Activated CD4-positive, alpha-beta memory T cell treated with anti-CD3 and anti-CD28 coated beads, Interleukin-2, amount 10 ng/mL, durations not matched to agents 7 days and 5 days (primary cell): Measurements from ENCODE around the gene TMEM30B. TPM values are rescaled to one million over a fixed set of nuclear protein-coding genes. Genes with fewer than 3 reads are reported as not detected.
"Not testable (repeated sequence)": the region's sequence is repeated elsewhere in the genome, so short reads cannot be mapped to it uniquely, and the experiment has no call there.

Experiments
- CTCF ChIA-PET: fragments of 350-600 bp; sonication (Branson Sonifier 250); formaldehyde crosslinking; loops from one replicate; lab custom pipeline; 2021; ENCODE audit warnings: antibody characterized with exemption, inconsistent platforms; lab: Charles Lee
- POLR2A ChIA-PET: fragments of 350-600 bp; sonication (Branson Sonifier 250); formaldehyde crosslinking; loops from one replicate; lab custom pipeline; 2021; ENCODE audit warnings: antibody characterized with exemption; lab: Charles Lee
- DNase-seq: peaks from one replicate; pipeline ENCODE4 v3.0.0-alpha.2; 2020
- H3K27ac Mint-ChIP-seq: one replicate; pipeline ENCODE4 v1.8.0; 2021; ENCODE audit warnings: mild to moderate bottlenecking, mixed read lengths
- H3K27me3 Mint-ChIP-seq: one replicate; pipeline ENCODE4 v1.8.0; 2021; ENCODE audit warnings: mixed read lengths
- H3K36me3 Mint-ChIP-seq: one replicate; pipeline ENCODE4 v1.8.0; 2021; ENCODE audit warnings: low read depth, mixed read lengths
- H3K4me1 Mint-ChIP-seq: one replicate; pipeline ENCODE4 v1.8.0; 2021; ENCODE audit warnings: mixed read lengths
- H3K4me3 Mint-ChIP-seq: one replicate; pipeline ENCODE4 v1.8.0; 2021; ENCODE audit warnings: mild to moderate bottlenecking, mixed read lengths
- H3K9me3 Mint-ChIP-seq: one replicate; pipeline ENCODE4 v1.8.0; 2021; ENCODE audit warnings: mixed read lengths
- total RNA-seq, 2 experiments: library from RNA; stranded (reverse); gene quantifications; one replicate each; pipeline ENCODE4 v1.2.3, GENCODE V29; 2021

Gene TMEM30B
- total RNA-seq, 2 experiments from 2014 or later = 0.48 to 0.60 TPM

DNA sequence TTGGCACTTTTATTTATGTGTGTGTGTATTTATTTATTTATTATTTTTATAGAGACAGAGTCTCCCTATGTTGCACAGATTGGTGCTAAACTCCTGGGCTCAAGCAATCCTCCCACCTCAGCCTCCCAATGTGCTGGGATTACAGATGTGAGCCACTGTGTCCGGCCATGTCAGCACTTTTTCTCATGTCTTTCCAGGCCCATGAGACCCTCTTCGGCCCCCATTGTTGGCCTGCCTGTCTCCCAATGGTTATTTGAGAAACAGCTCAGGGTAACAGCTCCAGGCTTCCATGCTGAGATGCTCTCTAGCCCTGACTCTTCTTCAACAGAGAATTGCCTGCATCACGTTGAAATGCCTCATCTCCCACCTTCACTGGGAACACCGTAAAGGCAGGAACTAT, 34.4 kb downstream of the TMEM30B start:
- Mint-ChIP-seq H3K36me3 (peaks cover 17% of the 10 kb centered on the region), H3K27ac (no peak overlapping the region), H3K9me3 (peaks cover 7% of the 10 kb centered on the region), H3K4me3 (no peak overlapping the region), H3K27me3 (no peaks in the 10 kb centered on the region), H3K4me1 (peaks cover 35% of the 10 kb centered on the region)
- ChIA-PET POLR2A (no interaction called here), CTCF (interaction anchor here (0.6 kb wide), 1 partner anchor 416 kb away, joined by 3 read pairs; no protein-coding TSS in a partner anchor)
- no peak for DNase-seq

DNA sequence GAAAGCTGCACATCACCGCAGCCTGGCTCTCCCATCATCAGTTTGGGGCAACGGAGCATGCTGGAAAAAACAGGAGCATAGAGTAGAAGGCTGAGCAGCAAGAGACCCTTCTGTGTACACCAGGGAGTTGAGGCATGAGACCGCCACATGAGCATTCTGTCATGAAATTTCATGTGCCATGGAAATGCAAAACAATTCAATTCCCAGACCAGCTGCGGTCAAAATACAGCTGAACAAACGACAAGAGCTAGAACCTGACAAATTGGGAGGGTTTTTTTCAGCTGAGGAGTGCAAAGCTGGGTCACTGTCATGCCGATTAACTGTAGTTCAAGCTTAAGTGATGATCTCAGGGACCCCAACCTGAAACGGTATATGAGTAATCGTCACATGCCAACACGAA, 37.1 kb downstream of the TMEM30B start:
- no peak for DNase-seq
- CTCF ChIA-PET = interaction anchor here (1.3 kb wide), 1 partner anchor 9 kb away, joined by 4 read pairs; no protein-coding TSS in a partner anchor
- H3K27me3 Mint-ChIP-seq = no peaks in the 10 kb centered on the region
- H3K9me3 Mint-ChIP-seq = peaks cover 22% of the 10 kb centered on the region
- H3K4me3 Mint-ChIP-seq = no peak overlapping the region
- peaks cover 34% of the 10 kb centered on the region for H3K4me1 Mint-ChIP-seq
- H3K36me3 Mint-ChIP-seq = peaks cover 35% of the 10 kb centered on the region
- no peak overlapping the region for H3K27ac Mint-ChIP-seq
- POLR2A ChIA-PET = no interaction called here

DNA sequence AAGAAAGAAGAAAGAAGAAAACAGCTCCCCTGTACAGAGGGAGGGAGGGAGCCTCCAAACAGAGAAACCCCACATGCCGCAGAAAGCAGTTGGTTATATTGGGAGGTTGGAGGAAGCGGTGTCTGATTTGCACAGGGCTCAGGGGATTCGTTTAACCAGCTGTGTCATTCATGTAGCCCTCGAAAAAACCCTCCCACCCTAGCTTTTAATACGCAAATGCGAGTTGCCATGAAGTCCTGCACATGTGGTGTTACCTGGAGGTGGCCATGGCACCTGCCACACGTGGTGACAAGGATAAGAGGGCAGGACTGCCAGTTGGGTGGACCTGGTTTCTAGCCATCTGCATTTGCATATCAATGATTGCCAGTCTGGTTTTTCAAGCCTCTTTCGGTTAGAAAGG, 40.9 kb downstream of the TMEM30B start:
- H3K9me3 Mint-ChIP-seq = peaks cover 19% of the 10 kb centered on the region
- H3K27ac Mint-ChIP-seq = no peak overlapping the region
- no peaks in the 10 kb centered on the region for H3K27me3 Mint-ChIP-seq
- ChIA-PET CTCF (interaction anchor here (1.0 kb wide), 1 partner anchor 12 kb away, joined by 3 read pairs; no protein-coding TSS in a partner anchor), POLR2A (no interaction called here)
- peaks cover 27% of the 10 kb centered on the region for H3K36me3 Mint-ChIP-seq
- H3K4me1 Mint-ChIP-seq = peaks cover 6% of the 10 kb centered on the region
- DNase-seq = no peak
- H3K4me3 Mint-ChIP-seq = no peak overlapping the region

DNA sequence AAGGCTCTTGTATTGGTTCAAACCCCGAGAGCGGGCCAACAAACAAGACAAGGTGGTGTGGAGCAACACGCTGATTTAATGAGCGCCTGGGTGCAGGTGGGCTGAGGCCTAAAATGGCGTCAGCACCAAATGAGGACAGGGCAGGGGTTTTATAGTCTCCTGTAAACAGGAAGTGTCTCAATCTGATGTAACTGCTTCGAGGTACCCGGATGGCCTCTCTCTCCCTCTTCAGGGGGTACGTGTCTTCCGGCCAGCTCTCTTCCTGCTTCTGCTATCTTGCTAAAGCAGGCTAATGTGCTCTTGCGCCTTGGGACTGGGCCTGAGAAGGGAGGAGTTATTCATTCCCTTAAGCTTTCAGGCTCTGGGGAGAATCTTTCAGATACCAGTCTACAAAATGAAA, 41.9 kb downstream of the TMEM30B start:
- Mint-ChIP-seq H3K9me3 (peaks cover 19% of the 10 kb centered on the region), H3K36me3 (peaks cover 22% of the 10 kb centered on the region)
- H3K27me3 Mint-ChIP-seq, DNase-seq, H3K4me1 Mint-ChIP-seq, H3K27ac Mint-ChIP-seq, H3K4me3 Mint-ChIP-seq, POLR2A ChIA-PET: not testable (repeated sequence)
- CTCF ChIA-PET = interaction anchor here (1.0 kb wide), 1 partner anchor 13 kb away, joined by 3 read pairs; no protein-coding TSS in a partner anchor

DNA sequence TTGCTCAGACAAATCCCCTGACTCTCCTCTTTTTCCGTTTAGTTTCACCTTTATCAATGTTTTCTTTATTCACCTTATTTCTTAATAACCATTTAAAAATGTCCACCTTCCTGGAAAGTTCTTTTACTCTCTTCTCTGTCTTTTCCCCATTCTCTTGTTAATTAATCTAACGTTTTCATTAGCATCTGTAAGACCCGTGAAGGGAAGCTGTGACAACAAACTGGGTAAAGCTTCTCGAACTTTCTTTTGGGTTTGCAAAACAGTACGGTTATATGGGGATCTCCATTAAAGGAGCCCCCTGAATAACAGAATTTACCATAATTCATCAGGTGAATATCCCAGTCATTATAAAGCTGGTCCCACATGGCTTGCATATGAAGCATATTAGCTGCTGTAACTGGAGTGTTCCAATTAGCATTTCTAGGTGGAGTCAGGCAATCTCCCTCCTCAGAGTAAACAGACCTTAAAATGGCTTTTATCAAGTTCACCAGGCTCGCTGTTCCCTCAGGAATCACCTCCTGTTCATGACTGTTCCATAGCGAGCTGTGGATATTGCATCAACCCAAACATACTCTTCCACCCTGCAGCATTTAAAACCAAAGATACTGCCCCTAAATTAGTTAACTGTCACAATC, 42.4 kb downstream of the TMEM30B start:
- CTCF ChIA-PET = no interaction called here

DNA sequence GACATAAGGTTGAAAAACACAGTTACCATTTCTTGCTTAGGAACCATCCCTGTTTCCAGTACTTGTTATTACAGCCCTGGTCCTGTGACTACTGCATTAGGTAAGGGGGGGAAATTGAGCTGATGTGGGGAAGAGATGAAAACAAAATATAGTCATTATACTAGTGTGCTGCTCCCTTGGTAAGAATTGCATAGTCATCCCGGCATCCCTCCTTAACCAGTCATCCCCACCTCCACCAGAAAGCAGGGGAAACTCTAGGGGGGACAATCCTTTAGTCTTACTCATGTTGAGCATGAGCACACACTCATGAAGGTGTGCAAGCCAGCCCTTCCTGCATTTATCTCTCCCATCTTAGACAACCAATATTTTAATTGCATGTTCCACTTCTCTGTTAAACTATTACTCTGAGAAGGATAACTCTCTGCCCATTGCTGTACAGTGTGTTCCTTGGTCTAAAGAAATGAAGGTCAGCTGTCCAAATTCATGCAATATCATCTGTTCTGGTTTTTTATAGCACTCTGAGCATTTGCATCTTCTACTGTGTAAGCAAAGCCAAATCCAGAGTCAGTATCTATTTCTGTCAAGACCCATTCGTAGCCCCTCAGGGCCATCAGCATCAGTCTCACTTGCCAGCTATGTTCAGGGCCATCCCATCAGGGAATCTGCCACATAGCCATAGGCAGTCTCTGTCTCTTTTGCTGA, 46.8 kb downstream of the TMEM30B start:
- Mint-ChIP-seq H3K4me1 (peaks cover 8% of the 10 kb centered on the region), H3K9me3 (no peaks in the 10 kb centered on the region), H3K27ac (no peak overlapping the region), H3K4me3 (no peak overlapping the region), H3K36me3 (peaks cover 4% of the 10 kb centered on the region), H3K27me3 (peaks cover 7% of the 10 kb centered on the region)
- DNase-seq = no peak
- POLR2A ChIA-PET = no interaction called here
- CTCF ChIA-PET = no interaction called here

More for the DNA sequence above, 42.4 kb downstream of the TMEM30B start:
- Mint-ChIP-seq H3K9me3 (peaks cover 19% of the 10 kb centered on the region), H3K36me3 (peaks cover 21% of the 10 kb centered on the region), H3K27ac (no peak overlapping the region), H3K27me3 (peaks cover 3% of the 10 kb centered on the region), H3K4me3 (no peak overlapping the region), H3K4me1 (peaks cover 6% of the 10 kb centered on the region)
- no peak for DNase-seq
- POLR2A ChIA-PET = no interaction called here

DNA sequence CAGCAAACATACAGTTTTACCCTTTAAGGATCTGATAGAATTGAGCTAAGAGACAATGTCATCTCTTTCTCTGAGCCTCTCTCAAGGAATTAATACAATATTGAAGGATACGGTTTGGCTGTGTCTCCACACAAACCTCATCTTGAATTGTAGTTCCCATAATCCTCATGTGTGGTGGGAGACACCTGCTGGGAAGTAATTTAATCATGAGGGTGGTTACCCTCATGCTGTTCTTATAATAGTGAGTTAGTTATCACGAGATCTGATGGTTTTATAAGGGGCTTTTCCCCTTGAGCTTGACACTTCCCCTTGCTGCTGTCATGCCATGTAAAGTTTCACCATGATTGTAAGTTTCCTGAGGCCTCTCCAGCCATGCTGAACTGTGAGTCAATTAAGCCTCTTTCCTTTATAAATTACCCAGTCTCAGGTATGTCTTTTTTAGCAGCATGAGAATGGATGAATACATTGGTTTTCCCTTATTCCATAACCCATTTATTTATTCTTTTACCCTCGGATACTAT, 47.6 kb downstream of the TMEM30B start:
- CTCF ChIA-PET = no interaction called here

DNA sequence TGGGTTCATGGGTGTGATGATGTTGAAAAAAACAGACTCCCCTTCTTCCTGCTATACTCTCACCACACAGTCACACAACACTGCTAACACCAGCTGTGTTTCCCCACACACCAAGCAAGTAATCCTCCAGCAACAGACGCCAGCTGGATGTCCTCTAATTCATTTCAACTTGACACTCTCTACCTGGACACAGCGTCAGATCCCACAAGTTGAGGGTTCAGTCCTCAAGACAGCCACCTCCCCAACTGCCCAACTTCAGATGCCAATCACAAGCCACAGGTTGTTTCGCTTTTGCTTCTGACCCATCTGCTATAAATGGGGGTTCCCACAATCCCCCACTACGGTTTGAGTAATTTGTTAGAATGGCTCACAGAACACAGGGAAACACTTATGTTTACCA, 49.3 kb downstream of the TMEM30B start:
- Mint-ChIP-seq H3K4me3 (no peak overlapping the region), H3K4me1 (peaks cover 6% of the 10 kb centered on the region), H3K27me3 (peaks cover 11% of the 10 kb centered on the region), H3K36me3 (peaks cover under 1% of the 10 kb centered on the region), H3K9me3 (no peaks in the 10 kb centered on the region), H3K27ac (no peak overlapping the region)
- CTCF ChIA-PET = no interaction called here
- DNase-seq = no peak
- POLR2A ChIA-PET = no interaction called here

More for the DNA sequence above, 47.6 kb downstream of the TMEM30B start:
- Mint-ChIP-seq H3K27ac (no peak overlapping the region), H3K9me3 (no peaks in the 10 kb centered on the region), H3K36me3 (no peaks in the 10 kb centered on the region), H3K4me1 (peaks cover 6% of the 10 kb centered on the region), H3K27me3 (peaks cover 8% of the 10 kb centered on the region), H3K4me3 (no peak overlapping the region)
- DNase-seq = no peak
- POLR2A ChIA-PET = no interaction called here

DNA sequence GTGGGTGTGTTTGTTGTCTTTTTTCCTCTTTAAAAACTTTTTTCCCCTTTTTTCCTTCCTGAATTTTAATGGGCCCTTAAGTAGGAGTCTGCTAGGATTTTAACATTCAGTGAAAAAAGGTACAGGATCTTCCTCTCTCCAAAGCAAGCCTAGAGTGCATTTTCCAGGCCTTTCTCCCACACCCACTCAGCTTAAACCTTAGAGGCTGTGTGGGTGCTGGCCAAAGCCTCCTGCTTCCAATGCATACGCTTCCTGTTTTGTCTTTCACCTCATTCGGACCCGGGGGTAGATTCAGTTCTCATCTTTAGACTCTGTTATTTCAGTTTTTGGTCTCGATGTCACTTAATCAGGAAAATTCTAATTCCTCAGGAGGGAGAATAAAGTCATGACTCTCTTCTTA, 51.2 kb downstream of the TMEM30B start:
- no peak overlapping the region for H3K27ac Mint-ChIP-seq
- POLR2A ChIA-PET = no interaction called here
- peaks cover 11% of the 10 kb centered on the region for H3K27me3 Mint-ChIP-seq
- H3K4me1 Mint-ChIP-seq = peaks cover 18% of the 10 kb centered on the region
- no peak for DNase-seq
- H3K4me3 Mint-ChIP-seq = no peak overlapping the region
- no peaks in the 10 kb centered on the region for H3K9me3 Mint-ChIP-seq
- H3K36me3 Mint-ChIP-seq = peaks cover 3% of the 10 kb centered on the region
- CTCF ChIA-PET = interaction anchor here (0.5 kb wide), 1 partner anchor 525 kb away, joined by 3 read pairs; no protein-coding TSS in a partner anchor

DNA sequence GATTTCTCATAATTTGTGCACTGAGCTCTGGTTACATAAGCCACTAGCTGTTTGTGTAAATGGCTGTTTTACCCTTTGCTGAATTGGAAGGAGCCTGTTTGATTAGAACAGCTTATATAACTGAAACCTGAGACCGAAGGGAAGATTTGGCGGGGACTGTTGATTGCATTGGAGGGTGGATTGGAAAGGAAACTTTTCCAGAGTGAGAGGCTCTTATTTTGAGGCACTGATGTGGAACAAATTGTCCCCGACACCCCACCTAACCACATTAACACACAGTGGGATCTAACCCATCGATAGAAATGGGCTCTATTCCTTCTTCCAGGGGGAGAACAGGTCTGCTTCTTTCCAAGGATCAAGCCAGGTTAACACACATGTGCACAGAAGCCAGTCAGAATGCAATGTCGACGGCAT, 51.7 kb downstream of the TMEM30B start:
- ChIA-PET CTCF (interaction anchor here (0.5 kb wide), 1 partner anchor 524 kb away, joined by 3 read pairs; no protein-coding TSS in a partner anchor), POLR2A (no interaction called here)
- H3K27ac Mint-ChIP-seq = no peak overlapping the region
- no peak overlapping the region for H3K4me3 Mint-ChIP-seq
- H3K9me3 Mint-ChIP-seq = no peaks in the 10 kb centered on the region
- no peak for DNase-seq
- peaks cover 18% of the 10 kb centered on the region for H3K4me1 Mint-ChIP-seq
- H3K27me3 Mint-ChIP-seq = peaks cover 12% of the 10 kb centered on the region
- peaks cover 3% of the 10 kb centered on the region for H3K36me3 Mint-ChIP-seq

DNA sequence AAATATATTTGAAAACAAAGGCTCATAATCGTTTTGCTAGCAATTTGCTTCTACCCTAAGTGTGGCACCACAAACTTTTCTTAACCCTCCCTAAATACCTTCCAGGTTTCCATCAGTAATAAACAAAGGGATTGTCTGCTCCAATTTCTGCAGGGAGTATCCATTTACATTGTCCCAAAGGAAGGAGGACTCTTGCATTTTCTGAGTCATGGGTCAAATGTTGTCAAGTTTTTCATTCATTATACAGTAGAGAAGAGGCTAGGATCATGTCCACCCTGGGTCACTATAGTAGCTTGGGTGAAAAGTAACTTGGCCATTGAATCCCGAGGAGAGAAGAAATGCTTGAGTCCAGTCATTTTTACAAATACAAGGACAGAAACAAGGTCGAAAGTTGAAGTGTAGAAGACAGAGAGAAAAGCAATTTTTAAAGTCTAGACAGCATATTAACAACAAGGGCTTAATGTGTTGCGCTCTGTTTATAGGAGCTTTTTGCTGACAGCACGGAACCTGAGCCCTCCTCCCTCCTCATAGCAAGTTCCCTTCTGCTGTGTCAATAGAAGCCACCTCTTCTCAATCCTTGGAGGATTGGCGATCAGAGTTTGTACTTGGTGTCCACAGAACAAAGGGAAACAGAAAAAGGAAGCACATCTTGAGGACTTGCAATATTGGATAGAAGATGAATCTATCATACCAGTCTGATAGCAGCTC, 53.1 kb downstream of the TMEM30B start:
- peaks cover 18% of the 10 kb centered on the region for H3K4me1 Mint-ChIP-seq
- no peaks in the 10 kb centered on the region for H3K9me3 Mint-ChIP-seq
- ChIA-PET POLR2A (no interaction called here), CTCF (no interaction called here)
- H3K27ac Mint-ChIP-seq = no peak overlapping the region
- peaks cover 18% of the 10 kb centered on the region for H3K27me3 Mint-ChIP-seq
- DNase-seq = no peak
- H3K36me3 Mint-ChIP-seq = peaks cover 3% of the 10 kb centered on the region
- H3K4me3 Mint-ChIP-seq = no peak overlapping the region
